T47D (cell line): ENCODE results near the gene MALAT1.

Experiments
- DNase-seq, 2 experiments: peaks; one replicate each; pipeline versions ENCODE4 v3.0.0 to v3.0.0-alpha.2; 2011 to 2012; ENCODE audit warnings: low read depth in 1 of 2, low spot score in 1 of 2
- JUND ChIP-seq: IDR thresholded peaks from 2 replicates; pipeline ENCODE4 v1.6.1; 2012; ENCODE audit warnings: low read depth
- in situ Hi-C: cut with HindIII; loops from 2 replicates; pipeline ENCODE4 v1.10.0; 2016; ENCODE audit warnings: low sequenced_read_pairs, low pct_unique_long_range_greater_than_20kb

The MALAT1 gene

GRCh38 chr11:65524741-65525545 is 26.1 kb downstream of the MALAT1 start, which contains the start of gene SCYL1:
Gene SCYL1, plus strand, starts transcription at chr11:65525083. Its CDS starts 71 bp downstream, at chr11:65525154.
- no peak for TF ChIP-seq JUND
- in situ Hi-C loops: no loop called here
- peak; percentile 83 to 90 for DNase-seq

GRCh38 chr11:65525546-65526480 is 27.0 kb downstream of the MALAT1 start:
- no peak for TF ChIP-seq JUND
- no peak for DNase-seq
- in situ Hi-C loops: no loop called here

GRCh38 chr11:65526744-65527143 is 27.9 kb downstream of the MALAT1 start:
- no peak for DNase-seq
- in situ Hi-C loops: no loop called here
- TF ChIP-seq JUND: no peak

- TF ChIP-seq JUND: no peak
- DNase-seq: no peak
- in situ Hi-C loops: no loop called here
Observed at GRCh38 chr11:65528819-65529350, 30.0 kb downstream of the MALAT1 start.

DNA sequence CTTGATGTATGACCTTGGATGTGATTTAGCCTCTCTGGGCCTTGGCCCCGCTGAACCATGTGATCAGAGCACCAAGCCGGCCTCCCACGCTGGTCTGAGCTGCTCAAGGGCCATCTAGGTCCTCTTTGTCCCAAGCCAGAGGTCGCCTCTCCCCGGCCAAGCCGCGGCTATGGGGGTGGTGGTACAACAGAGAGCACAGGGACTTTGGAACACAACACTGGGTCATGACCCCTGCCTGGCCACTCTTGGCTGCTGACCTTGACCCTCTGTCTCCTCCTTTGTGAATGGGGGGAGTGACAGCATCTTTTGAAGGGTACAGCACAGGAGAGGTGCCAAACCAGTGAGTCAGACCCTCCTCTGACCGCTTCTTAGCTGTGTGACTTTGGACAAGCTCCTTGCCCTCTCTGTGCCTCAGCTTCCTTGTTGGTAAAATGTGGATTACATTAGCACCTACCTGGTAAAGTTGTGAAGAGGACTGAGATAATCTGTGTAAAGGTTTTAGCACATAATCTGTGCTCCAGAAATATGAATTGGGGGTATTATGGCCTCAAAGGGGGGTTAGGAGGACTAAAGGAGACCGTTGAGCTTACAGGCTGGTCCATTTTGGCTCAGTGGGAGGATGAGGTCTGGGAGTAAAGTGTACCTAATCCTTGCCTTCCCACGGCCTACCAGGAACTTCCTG is 30.8 kb downstream of the MALAT1 start:
- no peak for TF ChIP-seq JUND
- in situ Hi-C loops: no loop called here

GRCh38 chr11:65530157-65530496 is 31.3 kb downstream of the MALAT1 start:
- in situ Hi-C loops: no loop called here
- no peak for TF ChIP-seq JUND
- no peak for DNase-seq

More for the DNA sequence above, 30.8 kb downstream of the MALAT1 start:
- DNase-seq: no peak

DNA sequence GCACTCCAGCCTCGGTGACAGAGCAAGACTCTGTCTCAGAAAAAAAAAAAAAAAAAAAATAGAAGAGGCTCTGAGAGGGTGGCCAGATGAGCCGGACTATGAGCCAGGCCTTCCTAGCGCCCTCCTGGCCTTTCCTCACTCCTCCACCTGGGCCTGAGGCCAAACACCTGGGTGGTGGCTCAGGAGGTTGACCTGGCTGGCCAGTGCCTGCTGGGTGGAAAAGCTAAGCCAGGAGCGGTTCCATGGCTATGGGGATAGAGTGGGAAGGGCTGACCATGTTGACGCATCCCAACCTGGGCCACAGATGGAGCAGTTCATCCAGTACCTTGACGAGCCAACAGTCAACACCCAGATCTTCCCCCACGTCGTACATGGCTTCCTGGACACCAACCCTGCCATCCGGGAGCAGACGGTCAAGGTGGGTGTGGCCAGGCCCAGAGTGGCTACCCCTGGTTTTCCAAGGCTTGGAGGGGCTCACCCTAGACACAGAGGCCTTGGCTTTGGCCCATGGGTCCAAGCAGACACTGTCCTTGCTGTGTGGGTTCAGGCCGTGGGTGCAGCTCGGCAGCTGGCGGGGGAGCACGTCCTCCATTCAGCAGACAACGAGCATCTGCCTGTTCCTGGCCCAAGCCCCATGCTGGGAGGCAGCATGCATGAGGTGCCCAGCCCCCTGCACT is 33.7 kb downstream of the MALAT1 start:
- TF ChIP-seq JUND: no peak
- in situ Hi-C loops: no loop called here
- no peak for DNase-seq

DNA sequence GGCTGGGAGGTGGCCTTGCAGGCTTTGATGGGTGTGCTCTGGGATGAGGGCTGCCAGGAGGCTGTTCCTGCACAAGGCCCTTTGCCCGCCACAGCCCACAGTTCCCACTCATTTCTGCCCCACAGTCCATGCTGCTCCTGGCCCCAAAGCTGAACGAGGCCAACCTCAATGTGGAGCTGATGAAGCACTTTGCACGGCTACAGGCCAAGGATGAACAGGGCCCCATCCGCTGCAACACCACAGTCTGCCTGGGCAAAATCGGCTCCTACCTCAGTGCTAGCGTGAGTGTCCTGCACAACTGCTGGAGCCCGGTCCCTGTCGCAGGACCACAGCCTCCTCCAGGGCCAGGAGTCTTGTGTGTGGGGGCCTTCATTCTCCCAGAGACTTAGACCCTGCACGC is 36.3 kb downstream of the MALAT1 start:
- DNase-seq: no peak
- in situ Hi-C loops: no loop called here
- no peak for TF ChIP-seq JUND

DNA sequence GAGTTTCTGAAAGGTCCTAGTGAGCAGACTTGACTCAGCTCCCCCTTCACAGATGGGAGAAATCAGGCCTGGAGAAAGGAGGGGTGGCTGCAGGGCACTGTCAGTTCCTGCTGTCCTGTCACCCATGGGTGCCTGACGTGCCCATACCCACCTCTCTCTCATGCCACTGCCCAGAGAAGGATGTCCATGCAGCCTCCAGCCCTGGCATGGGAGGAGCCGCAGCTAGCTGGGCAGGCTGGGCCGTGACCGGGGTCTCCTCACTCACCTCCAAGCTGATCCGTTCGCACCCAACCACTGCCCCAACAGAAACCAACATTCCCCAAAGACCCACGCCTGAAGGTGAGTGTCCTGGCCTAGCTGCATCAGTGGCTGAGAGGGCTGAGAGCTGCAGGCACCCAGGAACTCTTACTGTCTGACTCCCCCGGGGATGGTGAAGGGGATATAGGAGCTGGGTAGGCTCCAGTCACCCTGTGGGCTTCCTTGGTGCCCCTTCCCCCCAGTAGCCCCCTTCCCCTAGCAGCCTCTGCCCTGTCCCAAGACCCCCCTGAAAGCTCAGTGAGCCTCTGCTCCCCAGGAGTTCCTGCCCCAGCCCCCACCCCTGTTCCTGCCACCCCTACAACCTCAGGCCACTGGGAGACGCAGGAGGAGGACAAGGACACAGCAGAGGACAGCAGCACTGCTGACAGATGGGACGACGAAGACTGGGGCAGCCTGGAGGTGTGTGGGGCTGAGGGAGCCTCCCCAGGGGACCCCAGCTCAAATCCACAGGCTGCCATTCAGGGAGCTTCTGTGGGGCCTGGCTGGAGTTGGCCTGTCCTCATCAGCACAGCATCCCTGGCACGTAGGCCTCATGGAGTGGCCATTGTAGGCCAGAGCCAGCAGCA is 37.8 kb downstream of the MALAT1 start:
- in situ Hi-C loops: no loop called here
- DNase-seq: no peak
- no peak for TF ChIP-seq JUND

DNA sequence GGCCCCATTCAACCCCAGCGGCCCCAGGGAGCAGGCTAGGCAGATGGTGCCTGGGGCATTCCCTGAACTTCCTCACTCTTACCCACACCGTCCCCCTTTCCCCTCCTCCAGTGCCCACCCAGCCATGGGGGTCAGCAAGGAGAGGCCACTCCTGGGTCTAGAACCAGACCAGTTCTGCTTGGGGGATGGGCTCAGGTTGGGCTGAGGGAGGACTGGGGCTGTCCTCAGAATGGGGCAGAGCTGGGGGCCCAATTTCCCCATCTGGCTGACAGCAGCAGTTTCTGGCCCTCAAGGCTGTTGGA is 38.4 kb downstream of the MALAT1 start:
- no peak for DNase-seq
- no peak for TF ChIP-seq JUND
- in situ Hi-C loops: no loop called here

DNA sequence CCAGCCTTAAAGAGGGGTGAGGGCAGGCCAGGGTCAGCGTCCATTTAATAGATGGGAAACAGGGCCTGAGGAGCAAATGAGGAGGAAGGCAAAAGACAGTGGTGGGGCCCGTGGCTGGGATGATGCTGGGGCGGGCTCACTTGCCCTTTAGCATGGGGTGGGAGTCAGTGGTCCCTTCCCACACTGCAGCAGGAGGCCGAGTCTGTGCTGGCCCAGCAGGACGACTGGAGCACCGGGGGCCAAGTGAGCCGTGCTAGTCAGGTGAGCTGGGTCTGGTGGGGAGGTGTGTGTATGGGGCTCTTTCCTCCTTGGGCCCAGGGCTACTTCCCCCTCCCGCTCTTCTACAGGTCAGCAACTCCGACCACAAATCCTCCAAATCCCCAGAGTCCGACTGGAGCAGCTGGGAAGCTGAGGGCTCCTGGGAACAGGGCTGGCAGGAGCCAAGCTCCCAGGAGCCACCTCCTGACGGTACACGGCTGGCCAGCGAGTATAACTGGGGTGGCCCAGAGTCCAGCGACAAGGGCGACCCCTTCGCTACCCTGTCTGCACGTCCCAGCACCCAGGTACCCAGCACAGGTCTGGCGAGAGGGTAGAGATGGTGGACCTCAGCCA is 38.9 kb downstream of the MALAT1 start:
- DNase-seq: no peak
- TF ChIP-seq JUND: no peak
- in situ Hi-C loops: no loop called here
